HT1080 (cell line): Measurements from ENCODE around the gene GRID1. TPM values are rescaled to one million over a fixed set of nuclear protein-coding genes. Genes with fewer than 3 reads are reported as not detected.
"Not testable (repeated sequence)": the region's sequence is repeated elsewhere in the genome, so short reads cannot be mapped to it uniquely, and the experiment has no call there.

Experiments
- DNase-seq: peaks from one replicate; pipeline ENCODE4 v3.0.0-alpha.2; 2015; ENCODE audit warnings: low read depth
- total RNA-seq: library from RNA; depleted of rRNA; stranded (reverse); fragments of >200 nt; shearing (Covaris generic); gene quantifications from 2 replicates; pipeline ENCODE4 v1.2.3, GENCODE V29; 2014

The GRID1 gene
- total RNA-seq, 1 experiment from 2014 or later, result 5.4 TPM

- DNase-seq, result no peak
These were observed 405.0 kb downstream of the GRID1 start for GRCh38 chr10:85961479-85962067.

DNA sequence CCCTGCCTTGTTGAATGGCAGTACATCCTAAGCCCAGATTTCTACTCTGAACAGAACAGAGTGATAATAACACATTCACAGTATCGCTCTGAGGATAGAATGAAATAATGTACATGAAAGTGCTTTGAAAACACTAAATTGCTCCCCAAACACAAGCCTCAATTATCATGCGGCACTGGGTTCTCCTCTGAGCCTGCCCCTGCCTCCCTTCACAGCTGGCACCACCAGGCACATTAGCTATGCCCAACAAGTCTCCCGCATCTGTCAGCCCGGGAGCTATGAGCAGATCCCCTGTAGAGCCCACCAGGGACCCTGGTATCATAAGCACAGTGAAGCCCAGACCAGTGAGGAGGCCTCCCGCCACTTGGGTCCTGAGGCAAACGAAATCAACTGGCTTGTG is 405.5 kb downstream of the GRID1 start:
- DNase-seq, result no peak

DNA sequence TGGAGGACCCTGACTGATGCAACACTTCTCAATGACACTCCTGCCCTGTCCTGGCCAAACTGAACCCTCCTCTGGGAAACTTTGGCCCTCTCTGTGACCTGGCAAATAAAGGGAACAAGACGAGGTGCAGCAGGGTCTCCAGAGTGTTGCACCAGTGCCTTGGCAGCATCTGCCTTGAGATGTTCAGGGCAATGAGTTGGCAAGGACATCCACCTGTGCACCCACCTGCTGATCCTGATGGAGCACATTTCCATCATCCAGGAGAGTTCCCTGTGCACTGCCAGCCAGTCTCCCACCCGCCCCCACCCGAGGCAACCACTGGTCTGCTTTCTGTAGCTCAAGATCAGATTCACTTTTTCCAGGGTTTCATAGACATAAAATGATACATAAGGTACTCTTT is 407.4 kb downstream of the GRID1 start:
- no peak for DNase-seq

- no peak for DNase-seq
These were observed 415.7 kb downstream of the GRID1 start for GRCh38 chr10:85950921-85951320.

DNA sequence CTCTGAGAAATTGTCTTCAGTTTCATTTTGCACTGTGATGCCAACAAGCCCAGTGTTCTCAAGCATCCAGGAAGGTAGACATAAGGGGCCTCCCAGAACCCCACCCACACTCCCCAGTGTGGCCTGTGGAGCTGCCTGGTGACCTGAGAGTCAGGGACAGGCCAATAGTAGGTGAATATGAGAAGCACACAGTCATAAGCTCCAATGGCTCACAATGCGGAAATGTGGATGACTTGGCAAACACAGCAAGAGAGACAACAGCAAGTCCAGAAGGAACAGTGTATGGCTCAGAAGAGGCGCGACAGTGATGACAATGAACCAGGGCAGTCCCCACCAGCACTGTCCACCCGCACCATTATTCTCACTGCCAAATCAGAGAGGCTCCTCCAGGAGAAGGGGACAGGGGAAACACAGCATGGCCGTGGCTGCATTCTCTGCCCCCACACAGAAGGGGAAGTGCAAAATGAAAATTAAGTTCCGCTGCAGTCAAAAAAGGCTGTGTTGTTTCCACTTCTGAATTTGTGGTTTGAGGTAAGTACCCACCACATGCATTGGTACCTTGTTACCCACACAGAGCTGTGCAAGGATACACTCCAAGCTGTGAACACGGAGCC is 419.8 kb downstream of the GRID1 start:
- DNase-seq, result no peak

GRCh38 chr10:85936161-85936560 is 430.4 kb downstream of the GRID1 start:
- no peak for DNase-seq

- no peak for DNase-seq
These were observed 432.0 kb downstream of the GRID1 start for GRCh38 chr10:85934586-85934985.

DNA sequence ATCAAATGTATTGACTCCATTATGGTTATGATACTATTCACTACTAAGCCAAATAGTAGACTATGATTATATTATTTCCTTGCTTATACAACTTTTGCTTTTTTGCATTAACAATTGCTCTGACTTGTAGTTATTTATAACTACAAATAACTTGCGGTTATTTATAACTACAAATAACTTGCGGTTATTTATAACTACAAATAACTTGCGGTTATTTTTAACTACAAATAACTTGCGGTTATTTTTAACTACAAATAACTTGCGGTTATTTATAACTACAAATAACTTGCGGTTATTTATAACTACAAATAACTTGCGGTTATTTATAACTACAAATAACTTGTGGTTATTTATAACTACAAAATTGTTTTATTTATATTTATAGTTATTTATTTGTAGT is 436.6 kb downstream of the GRID1 start:
- not testable (repeated sequence) for DNase-seq

DNA sequence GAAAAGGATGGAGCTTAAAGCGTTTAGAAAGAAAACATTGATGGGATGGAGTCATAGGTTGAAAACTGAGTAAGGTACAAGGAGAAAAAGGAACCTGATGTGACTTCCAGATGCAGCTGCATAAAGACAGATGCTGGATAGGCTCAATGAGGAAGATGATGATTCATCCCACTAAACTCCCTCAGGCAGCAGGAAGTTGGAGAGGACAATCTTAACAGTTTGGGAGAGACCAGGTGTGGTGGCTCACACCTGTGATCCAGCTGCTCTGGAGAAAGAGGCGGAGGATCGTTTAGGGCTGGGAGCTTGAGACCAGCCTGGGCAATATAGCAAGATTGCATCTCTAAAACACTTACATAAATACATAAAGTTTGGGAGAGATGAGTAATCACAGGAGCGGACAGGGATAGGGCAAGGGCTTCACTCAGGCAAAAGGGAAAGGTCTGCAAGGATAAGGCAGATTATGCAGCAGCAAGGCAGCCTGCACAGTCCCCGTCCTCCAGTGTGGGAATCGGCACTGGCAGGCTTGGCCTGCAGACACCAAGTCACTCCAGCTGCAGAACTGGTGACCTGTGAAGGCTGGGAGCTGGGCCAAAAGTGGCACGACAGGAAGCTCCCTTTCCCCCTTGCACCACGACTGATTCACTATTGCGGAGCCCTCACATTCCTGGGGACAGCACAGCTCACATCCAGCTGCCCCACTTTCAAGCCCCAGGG is 438.5 kb downstream of the GRID1 start:
- peak; percentile 76 for DNase-seq

- DNase-seq, result peak; percentile 36
These were observed 439.6 kb downstream of the GRID1 start for GRCh38 chr10:85926986-85927385.

GRCh38 chr10:85926136-85926535 is 440.5 kb downstream of the GRID1 start:
- DNase-seq, result no peak

- no peak for DNase-seq
These were observed 441.3 kb downstream of the GRID1 start for GRCh38 chr10:85925201-85925750.

- DNase-seq, result no peak
These were observed 442.1 kb downstream of the GRID1 start for GRCh38 chr10:85924382-85925102.

- no peak for DNase-seq
These were observed 444.1 kb downstream of the GRID1 start for GRCh38 chr10:85922356-85923129.

- DNase-seq, result no peak
These were observed 444.8 kb downstream of the GRID1 start for GRCh38 chr10:85921789-85922188.

DNA sequence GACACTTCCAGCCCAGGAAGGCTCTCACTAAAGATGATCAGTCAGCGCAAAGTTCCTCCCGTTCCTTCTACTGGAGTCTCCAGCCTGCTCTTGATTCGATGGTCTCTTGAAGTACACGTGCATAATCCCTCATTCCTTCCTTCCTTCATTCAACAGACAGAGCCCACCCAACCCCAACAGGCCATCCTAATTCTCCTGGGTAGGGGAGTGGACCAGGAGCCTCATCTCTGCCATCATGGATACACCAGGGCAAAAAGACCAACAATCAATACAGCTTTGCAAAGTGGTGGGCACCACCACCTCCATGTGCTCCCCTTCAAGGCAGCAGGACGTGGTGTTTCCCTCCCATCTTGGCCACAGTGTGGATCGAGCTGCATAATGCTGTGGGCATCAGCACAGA is 446.3 kb downstream of the GRID1 start:
- no peak for DNase-seq

DNA sequence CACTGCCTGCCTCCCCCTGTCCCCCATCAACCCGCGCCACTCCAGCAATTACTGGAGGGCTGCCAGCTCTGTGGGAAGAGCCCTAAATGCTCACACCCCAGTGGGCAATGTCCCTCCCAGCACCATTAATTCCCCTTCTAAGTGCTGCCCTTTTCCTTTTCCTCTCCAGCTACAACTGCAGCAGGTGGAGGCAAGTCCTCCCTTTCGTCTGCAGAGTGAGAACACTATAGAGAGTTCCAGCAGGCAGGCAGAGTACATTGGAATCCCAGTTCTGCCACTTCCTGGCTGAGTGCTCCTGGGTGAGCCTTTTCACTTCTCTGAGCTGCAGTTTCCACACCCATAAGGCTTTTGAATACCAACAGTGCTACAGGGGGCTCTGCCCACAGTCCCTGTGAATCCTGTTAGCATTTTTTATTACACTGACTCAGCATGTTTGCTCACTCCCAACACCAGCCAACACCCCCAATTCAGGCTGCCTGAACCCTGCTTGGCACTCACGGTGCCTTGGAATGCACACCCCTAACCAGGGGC is 447.0 kb downstream of the GRID1 start:
- DNase-seq, result peak; percentile 61

- no peak for DNase-seq
These were observed 448.2 kb downstream of the GRID1 start for GRCh38 chr10:85918371-85918770.

DNA sequence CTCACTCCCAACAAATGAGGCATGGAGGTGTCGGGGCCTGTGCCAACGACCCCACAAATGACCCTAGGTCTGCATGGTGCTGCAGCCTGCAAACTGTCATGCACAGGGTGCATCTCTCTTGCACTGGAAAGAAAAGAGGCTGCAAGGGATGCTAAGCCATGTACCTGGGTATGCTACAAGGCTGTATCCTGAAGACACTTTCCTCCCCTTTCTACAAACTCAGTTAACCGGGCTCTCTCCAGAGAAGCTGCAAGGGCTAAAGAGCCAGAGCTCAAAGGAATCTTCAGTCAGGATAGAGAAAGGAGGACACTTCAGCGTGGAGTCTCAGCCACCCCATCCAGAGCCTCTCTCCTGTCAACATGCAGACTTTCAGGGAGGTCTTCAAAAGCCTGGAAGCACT is 449.0 kb downstream of the GRID1 start:
- DNase-seq, result no peak

- no peak for DNase-seq
These were observed 449.5 kb downstream of the GRID1 start for GRCh38 chr10:85916994-85917573.
